ENCODE results near the gene GKN1. TPM values are rescaled to one million over a fixed set of nuclear protein-coding genes. Genes with fewer than 3 reads are reported as not detected.

The GKN1 gene
- total RNA-seq, 2 donors from 2014 or later: not detected

DNA sequence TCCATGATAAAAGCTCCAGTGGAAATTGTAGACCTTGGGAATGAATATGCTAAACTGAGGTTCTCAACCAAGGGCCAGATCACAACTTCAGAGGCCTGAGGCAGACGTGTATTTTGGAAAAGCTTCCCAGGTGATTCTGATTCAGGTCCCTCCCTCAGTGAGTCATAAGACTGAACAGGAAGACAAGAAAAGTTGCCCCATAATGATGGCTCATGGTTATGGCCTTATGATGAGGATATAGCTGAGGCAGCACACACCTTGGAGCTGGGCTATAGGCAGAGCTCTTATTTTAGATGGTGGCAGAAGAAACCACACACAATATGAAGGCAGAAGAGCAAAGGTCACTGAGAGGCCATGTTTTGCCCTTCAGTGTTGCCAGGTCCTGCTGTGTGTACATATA, 48.1 kb downstream of the GKN1 start:
- DNase-seq: no peak
- no peaks in the 10 kb centered on the region for H3K27me3 ChIP-seq
- H3K9me3 ChIP-seq: no peaks in the 10 kb centered on the region
- H3K4me1 ChIP-seq: no peaks in the 10 kb centered on the region
- TF ChIP-seq, protein P1, sequence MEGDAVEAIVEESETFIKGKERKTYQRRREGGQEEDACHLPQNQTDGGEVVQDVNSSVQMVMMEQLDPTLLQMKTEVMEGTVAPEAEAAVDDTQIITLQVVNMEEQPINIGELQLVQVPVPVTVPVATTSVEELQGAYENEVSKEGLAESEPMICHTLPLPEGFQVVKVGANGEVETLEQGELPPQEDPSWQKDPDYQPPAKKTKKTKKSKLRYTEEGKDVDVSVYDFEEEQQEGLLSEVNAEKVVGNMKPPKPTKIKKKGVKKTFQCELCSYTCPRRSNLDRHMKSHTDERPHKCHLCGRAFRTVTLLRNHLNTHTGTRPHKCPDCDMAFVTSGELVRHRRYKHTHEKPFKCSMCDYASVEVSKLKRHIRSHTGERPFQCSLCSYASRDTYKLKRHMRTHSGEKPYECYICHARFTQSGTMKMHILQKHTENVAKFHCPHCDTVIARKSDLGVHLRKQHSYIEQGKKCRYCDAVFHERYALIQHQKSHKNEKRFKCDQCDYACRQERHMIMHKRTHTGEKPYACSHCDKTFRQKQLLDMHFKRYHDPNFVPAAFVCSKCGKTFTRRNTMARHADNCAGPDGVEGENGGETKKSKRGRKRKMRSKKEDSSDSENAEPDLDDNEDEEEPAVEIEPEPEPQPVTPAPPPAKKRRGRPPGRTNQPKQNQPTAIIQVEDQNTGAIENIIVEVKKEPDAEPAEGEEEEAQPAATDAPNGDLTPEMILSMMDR (IDR thresholded peaks at IDR 0.05): no peak
- TF ChIP-seq POLR2A (IDR thresholded peaks at IDR 0.05): no peak
- no peak overlapping the region for H3K4me3 ChIP-seq
- WGBS, 2 donors: 60 to 63% methylated on average over 1 of the region's 1 CpG
- no peaks in the 10 kb centered on the region for H3K36me3 ChIP-seq (replicated peaks in 1 of 2; ENCODE audit: insufficient read depth in 1 of 2, low read depth in 2 of 2)
- no peak for ATAC-seq
- intact Hi-C loops (cut with DNase I): no loop called here
- no peak overlapping the region for H3K27ac ChIP-seq

DNA sequence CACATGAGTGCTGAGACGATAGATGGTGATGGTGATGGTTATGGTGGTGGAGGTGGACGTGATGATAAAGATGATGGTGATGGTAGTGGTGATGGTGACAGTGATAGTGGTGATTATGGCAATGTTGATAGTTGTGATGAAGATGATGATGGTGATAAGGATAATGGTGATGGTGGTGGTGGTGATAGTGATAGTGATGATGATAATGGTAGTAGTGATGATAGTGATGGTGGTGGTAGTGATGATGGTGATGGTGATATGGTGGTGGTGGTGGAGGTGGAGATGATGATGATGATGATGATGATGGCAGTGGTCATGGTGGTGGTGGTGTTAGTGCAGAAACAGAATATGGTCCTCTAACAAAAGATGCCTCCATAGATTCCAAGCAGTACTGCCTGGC, 48.8 kb downstream of the GKN1 start:
- WGBS, 2 donors: 70 to 73% methylated on average over 2 of the region's 2 CpGs
- ATAC-seq (no peak), DNase-seq (no peak)
- Histone ChIP-seq H3K4me1 (no peaks in the 10 kb centered on the region), H3K36me3 (replicated peaks in 1 of 2; ENCODE audit: insufficient read depth in 1 of 2, low read depth in 2 of 2) (no peaks in the 10 kb centered on the region), H3K9me3 (no peaks in the 10 kb centered on the region), H3K4me3 (no peak overlapping the region), H3K27me3 (no peaks in the 10 kb centered on the region), H3K27ac (no peak overlapping the region)
- intact Hi-C loops (cut with DNase I): no loop called here
- TF ChIP-seq, protein P1 (IDR thresholded peaks at IDR 0.05): no peak
- TF ChIP-seq POLR2A (IDR thresholded peaks at IDR 0.05): no peak

DNA sequence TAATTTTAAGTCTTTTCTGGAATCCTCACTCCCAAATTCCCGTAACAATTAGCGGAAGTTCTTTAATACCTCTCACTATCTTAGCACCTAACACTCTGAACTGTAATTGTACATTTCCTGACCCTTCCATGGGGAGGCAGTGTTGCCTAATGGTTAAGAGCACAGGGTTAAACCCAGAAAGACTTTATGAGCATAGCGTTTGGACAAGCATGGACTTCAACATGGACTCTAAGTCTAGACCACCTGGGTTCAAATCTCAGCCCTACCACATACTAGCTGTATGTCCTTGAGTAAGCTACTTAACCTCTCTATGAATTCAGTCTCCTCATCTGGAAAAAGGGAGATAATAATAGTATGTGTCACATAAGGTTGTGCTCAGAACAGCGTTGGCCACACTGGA, 51.6 kb downstream of the GKN1 start:
- ATAC-seq: peak; percentile 69
- no peaks in the 10 kb centered on the region for H3K9me3 ChIP-seq
- H3K4me3 ChIP-seq: no peak overlapping the region
- no peaks in the 10 kb centered on the region for H3K36me3 ChIP-seq (replicated peaks in 1 of 2; ENCODE audit: insufficient read depth in 1 of 2, low read depth in 2 of 2)
- peak; percentile 44 to 61 (median 49) for DNase-seq
- H3K27me3 ChIP-seq: no peaks in the 10 kb centered on the region
- TF ChIP-seq, protein P1 (IDR thresholded peaks at IDR 0.05): peak; percentile 13 to 84 (median 71)
- no peak for TF ChIP-seq POLR2A (IDR thresholded peaks at IDR 0.05)
- intact Hi-C loops (cut with DNase I): no loop called here
- no peak overlapping the region for H3K27ac ChIP-seq
- H3K4me1 ChIP-seq: no peaks in the 10 kb centered on the region
- 41 to 45% methylated on average over 4 of the region's 4 CpGs for WGBS, 2 donors

DNA sequence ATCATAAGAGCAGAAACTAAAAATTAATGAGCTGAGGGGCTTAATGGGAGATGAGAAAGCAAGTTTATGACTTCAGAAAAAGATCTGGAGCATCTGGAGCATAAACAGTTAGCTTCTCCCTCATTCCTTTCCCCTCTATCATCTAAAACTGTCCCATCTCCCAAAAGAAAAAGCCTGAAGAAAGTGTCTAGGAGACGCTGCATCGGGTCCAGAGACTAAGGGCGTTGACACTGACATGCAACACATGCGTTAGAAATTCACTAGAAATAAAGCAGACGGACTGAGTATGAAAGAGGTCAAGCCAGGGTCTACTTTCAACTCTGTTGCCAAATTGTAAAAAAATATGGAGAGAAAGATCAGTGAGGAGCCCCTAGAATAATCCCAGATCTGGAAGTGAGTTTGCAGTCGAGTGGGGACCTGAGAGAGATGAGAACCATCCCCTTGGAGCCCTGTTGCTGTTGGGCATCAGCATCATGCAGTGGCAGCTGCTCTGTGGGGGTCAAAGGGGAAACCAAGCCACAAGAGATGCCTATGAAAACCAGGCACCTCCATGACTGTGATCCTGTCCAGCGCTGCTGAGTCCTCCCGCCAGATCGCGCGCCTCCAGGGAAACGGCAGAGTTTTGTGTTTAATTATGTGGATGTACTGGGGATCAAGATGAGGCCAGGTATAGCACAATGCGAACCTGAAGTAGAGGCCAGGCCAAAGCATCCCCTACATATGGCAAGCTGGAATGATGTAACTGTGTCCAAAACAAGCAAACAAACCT, 52.4 kb downstream of the GKN1 start:
- Histone ChIP-seq H3K27ac (no peak overlapping the region), H3K36me3 (replicated peaks in 1 of 2; ENCODE audit: insufficient read depth in 1 of 2, low read depth in 2 of 2) (no peaks in the 10 kb centered on the region), H3K9me3 (no peaks in the 10 kb centered on the region), H3K4me1 (no peaks in the 10 kb centered on the region), H3K4me3 (no peak overlapping the region), H3K27me3 (no peaks in the 10 kb centered on the region)
- intact Hi-C loops (cut with DNase I): no loop called here
- TF ChIP-seq, protein P1 (IDR thresholded peaks at IDR 0.05): no peak
- no peak for TF ChIP-seq POLR2A (IDR thresholded peaks at IDR 0.05)
- ATAC-seq (no peak), DNase-seq (no peak)
- WGBS, 2 donors: 87 to 89% methylated on average over 13 of the region's 13 CpGs

Other genes with a start within 250 kb of the GKN1 start
- gene ARHGAP25, start 239.8 kb upstream of the GKN1 start, total RNA-seq: 1 to 10 TPM; 4.2 to 6.6 TPM
- not detected for gene BMP10, start 103.2 kb upstream of the GKN1 start, total RNA-seq
- not detected for gene GKN2, start 21.7 kb upstream of the GKN1 start, total RNA-seq
- 10 to 100 TPM in 1 of 2 donors, 1 to 10 TPM in 1; 9.3 to 11.2 TPM for gene ANTXR1, start 38.5 kb downstream of the GKN1 start, total RNA-seq

All from body of pancreas (tissue), 4 donors.